Activated naive CD4-positive, alpha-beta T cell treated with anti-CD3 and anti-CD28 coated beads, Interleukin-2, amount 50 U/mL, for 72 hours (primary cell): ENCODE data around the gene MAPKAPK3. TPM values are rescaled to one million over a fixed set of nuclear protein-coding genes. Genes with fewer than 3 reads are reported as not detected.
A peak's percentile ranks its signal among the peaks of the same experiment; 100 is the strongest.

Experiments used
- ATAC-seq, 2 donors: fragments of 150-1000 bp; cut with Tn5 transposase; 2 replicates each; pipeline ENCODE4 v1.10.0; 2021; ENCODE audit warnings: mild to moderate bottlenecking in 2 of 2, moderate library complexity in 2 of 2
- DNase-seq, 2 donors: peaks; one replicate each; pipeline ENCODE4 v3.0.0; 2021 to 2022; ENCODE audit warnings: low spot score in 2 of 2
- H3K27ac Mint-ChIP-seq, 2 donors: one replicate each; pipeline ENCODE4 v1.8.0; 2022; ENCODE audit warnings: mild to moderate bottlenecking in 2 of 2, mixed read lengths in 2 of 2
- H3K36me3 Mint-ChIP-seq, 2 donors: one replicate each; pipeline ENCODE4 v1.8.0; 2022; ENCODE audit warnings: mixed read lengths in 2 of 2
- H3K9me3 Mint-ChIP-seq, 2 donors: one replicate each; pipeline ENCODE4 v1.8.0; 2022; ENCODE audit warnings: mixed read lengths in 2 of 2
- total RNA-seq, 2 donors: library from RNA; stranded (reverse); gene quantifications; one replicate each; pipeline ENCODE4 v1.2.3, GENCODE V29; 2022

The MAPKAPK3 gene
- total RNA-seq, 2 donors from 2014 or later = 94.3 to 153 TPM

- no peak for DNase-seq
Observed at GRCh38 chr3:50602595-50603191, 14.3 kb upstream of the MAPKAPK3 start.

DNA sequence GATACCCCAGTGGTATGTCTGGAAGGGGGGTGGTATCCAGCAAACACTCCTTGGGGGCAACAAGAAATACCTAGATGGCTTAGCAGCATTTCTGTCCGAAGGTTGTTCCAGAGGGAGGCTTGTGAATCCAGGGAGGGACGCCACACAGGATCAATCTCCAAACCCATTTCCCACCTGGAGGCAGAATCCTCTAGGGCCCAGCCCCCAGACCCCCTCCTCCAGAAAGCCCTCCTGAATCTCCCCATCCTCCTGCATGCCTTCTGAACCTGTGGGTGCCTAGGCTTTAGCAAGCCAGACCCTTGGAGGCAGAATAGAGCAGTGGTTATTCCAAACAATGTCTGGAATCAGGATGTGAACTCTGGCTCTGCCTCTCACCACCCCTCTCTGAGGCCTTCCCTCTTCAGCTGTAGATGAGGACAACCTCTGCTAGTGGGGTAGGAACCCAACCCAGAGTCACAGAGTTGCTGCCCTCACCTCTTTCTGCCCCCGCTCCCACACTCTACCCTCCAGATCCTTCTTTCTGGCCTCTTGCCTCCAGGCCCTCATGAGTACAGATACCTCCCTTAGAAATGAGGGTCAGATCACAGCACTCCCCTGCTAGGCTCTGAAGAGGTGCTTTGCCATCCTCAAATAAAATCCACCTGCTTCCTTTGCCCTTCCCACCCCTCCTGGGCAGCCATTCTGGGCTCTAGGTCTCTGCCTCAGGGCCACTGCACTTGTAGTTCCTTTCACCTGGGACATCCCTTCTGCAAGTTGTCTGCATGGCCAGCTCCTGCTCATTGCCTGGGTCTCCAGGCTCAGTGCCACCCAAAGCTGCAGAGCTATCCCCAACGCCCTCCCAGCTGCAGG is 13.5 kb upstream of the MAPKAPK3 start:
- no peak for ATAC-seq
- no peaks in the 10 kb centered on the region for H3K9me3 Mint-ChIP-seq
- H3K27ac Mint-ChIP-seq = peak overlapping the region; percentile 98 to 99
- no peak for DNase-seq
- H3K36me3 Mint-ChIP-seq = peaks cover 59 to 76% of the 10 kb centered on the region in 2 donors

More at GRCh38 chr3:50602595-50603191, 14.3 kb upstream of the MAPKAPK3 start:
- peak in 1 of 2 donors; percentile 12 for ATAC-seq
- Mint-ChIP-seq H3K27ac (peak overlapping the region; percentile 98 to 99), H3K36me3 (peaks cover 59 to 72% of the 10 kb centered on the region in 2 donors), H3K9me3 (no peaks in the 10 kb centered on the region)

DNA sequence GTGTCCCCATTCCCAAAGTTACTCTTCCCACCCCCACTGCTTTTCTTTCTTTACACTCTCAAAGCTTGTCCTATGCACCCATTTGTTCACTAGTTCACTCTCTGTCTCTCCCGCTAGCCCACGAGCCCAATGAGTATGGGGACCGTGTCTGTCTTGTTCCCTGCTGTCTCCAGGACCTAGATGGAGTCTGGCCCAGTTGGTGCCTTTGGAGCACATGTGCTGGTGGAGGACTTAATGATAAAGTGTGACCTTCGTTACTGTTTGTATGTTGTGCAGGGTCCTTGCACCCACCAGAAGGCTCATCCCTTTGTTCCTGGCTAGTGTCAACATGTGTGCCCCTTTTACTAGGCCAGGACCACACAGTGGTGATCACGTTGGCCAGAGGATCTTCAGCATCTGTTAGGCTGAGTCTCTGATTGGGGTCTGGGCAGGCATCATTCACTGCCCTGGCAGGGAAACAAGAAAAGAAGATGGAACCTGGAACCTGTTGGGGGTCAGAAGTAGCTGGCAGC is 12.8 kb upstream of the MAPKAPK3 start:
- no peak for ATAC-seq

DNA sequence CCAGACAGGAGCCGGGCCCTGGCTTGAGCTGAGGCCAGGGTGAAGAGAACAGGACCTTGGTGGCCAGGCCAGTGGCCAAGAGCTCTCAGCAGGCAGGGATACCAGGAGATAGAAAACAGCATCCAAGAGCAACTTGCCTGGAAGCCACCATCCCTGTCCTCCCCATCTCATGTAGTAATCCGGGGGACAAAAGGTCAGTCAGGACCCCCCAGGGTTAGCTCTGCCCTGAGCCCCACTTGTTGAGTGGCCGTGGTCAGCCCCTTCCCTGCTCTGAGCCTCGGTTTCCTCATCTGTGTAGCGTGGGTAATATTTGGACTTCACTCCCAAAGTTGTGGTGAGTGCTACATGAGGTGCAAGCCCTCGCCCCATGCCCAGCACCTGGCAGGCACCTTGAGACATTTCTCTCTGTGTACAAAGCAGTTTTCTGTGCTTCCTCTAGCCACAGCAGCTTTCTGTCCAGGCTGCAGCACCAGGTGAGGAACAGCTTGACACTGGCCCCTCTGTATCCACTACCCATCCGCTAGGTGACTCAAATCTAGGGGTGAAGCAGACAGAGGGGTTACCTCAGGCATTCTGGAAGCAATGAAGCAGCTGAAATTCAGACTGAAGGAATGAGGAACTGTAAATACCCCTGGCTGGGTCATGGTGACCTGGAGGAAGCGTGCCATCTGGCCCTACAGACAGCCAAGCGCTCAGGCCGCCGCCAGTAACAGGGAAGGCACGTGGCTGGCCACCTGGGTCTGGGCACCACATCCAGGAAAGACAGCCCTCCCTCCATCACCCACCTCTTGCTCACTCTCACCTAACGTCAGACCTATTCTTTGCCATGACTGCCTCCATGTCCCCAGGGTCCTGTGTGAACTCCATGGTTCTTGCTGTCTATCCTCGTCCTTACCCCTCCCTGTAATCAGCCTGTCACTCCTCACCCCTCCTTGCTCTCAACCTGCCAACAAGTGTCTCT is 12.0 kb upstream of the MAPKAPK3 start:
- DNase-seq = no peak
- Mint-ChIP-seq H3K27ac (peak overlapping the region; percentile 98 to 99), H3K9me3 (no peaks in the 10 kb centered on the region), H3K36me3 (peaks cover 68 to 76% of the 10 kb centered on the region in 2 donors)
- no peak for ATAC-seq

More for the DNA sequence above, 12.8 kb upstream of the MAPKAPK3 start:
- no peak for DNase-seq
- H3K9me3 Mint-ChIP-seq = no peaks in the 10 kb centered on the region
- H3K36me3 Mint-ChIP-seq = peaks cover 63 to 76% of the 10 kb centered on the region in 2 donors
- H3K27ac Mint-ChIP-seq = peak overlapping the region; percentile 98 to 99

- ATAC-seq (no peak), DNase-seq (no peak)
- H3K36me3 Mint-ChIP-seq = peaks cover 74 to 82% of the 10 kb centered on the region in 2 donors
- no peaks in the 10 kb centered on the region for H3K9me3 Mint-ChIP-seq
- peak overlapping the region; percentile 98 to 99 for H3K27ac Mint-ChIP-seq
Observed at GRCh38 chr3:50605901-50606326, 11.0 kb upstream of the MAPKAPK3 start.

DNA sequence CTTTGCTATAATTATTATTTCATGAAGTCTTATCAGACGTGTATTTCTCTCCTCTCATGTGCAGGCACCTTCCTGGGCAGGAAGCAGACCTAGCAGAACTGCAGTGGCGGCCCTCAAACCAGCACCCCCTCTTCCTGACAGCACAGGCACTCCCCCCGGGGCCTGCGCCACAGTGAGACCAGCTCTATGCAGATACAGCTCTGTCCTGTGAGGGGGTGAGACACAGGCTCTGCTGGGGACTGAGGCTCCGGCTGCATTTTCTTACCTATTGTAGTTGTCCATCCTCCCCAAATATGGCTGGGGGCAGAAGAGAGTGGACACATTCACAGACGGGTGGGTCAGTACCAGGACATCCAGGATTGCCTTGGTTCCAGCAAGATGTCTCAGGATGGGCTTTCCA is 10.4 kb upstream of the MAPKAPK3 start:
- ATAC-seq (no peak), DNase-seq (peak in 1 of 2 donors; percentile 53)
- Mint-ChIP-seq H3K27ac (peak overlapping the region; percentile 98 to 99), H3K9me3 (no peaks in the 10 kb centered on the region), H3K36me3 (peaks cover 80 to 85% of the 10 kb centered on the region in 2 donors)

DNA sequence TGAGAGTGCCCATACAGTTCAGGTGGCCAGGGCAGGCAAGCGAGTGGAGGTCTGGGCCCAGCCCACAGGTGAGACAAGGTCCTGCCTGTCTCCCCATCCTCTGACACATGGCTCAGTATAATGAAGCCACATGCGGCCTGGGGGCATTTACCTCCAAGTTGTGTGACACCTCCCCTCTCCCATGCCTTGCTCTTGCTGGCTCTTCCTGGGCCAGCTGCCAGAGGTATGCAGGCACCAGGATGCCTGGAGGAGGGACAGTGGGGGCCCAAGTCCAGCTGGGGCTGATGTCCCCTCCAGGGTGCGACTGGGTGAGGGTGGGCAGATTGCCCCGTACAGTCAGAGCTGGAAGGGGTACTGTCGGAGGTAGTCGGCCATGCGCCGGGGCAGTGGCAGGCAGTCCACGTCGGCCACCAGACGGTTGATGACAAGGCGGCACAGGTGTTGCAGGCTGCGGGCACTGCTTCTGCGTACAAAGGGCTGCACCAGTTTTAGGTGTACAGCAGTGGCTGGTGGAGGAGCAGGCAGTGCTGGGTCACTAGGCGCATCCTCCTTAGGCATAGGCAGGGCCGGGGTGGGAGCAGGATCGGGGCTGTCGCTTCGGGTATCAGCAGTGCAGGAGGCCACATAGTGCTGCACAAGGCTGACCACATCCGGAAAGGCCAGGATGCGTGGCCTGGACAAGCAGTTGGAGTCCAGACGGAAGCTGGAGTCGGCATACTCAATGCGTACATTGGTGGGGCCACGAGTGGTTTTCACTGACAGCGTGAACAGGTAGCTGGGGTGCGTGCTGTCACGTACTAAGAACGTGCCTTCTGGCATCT is 9.5 kb upstream of the MAPKAPK3 start:
- Mint-ChIP-seq H3K36me3 (peaks cover 89 to 92% of the 10 kb centered on the region in 2 donors), H3K9me3 (no peaks in the 10 kb centered on the region), H3K27ac (peak overlapping the region; percentile 98 to 99)
- ATAC-seq (no peak), DNase-seq (peak in 1 of 2 donors; percentile 71)

DNA sequence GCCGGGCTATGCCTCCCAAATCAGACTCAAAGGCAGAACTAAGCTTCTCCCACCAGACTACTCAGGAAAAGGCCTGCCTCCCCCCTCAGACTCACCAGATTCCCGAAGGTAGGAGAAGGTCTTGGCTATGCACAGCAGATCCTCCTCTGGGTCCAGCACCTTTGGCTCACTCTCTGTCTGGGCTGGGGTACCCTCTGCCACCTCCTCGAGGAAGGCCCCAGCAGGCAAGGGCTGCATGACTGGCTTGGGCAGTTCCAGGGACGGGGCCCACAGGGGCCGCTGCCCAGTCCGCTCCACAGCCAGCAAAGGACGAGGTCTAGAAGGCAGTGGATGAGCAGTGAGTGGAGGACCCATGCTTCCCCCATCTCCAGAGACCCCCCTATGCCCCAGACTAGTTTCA is 8.7 kb upstream of the MAPKAPK3 start:
- ATAC-seq (no peak), DNase-seq (no peak)
- no peaks in the 10 kb centered on the region for H3K9me3 Mint-ChIP-seq
- H3K36me3 Mint-ChIP-seq = peaks cover 90 to 93% of the 10 kb centered on the region in 2 donors
- H3K27ac Mint-ChIP-seq = peak overlapping the region; percentile 98 to 99

- ATAC-seq (no peak), DNase-seq (no peak)
- peak overlapping the region; percentile 98 to 99 for H3K27ac Mint-ChIP-seq
- peaks cover 90 to 95% of the 10 kb centered on the region in 2 donors for H3K36me3 Mint-ChIP-seq
- no peaks in the 10 kb centered on the region for H3K9me3 Mint-ChIP-seq
Observed at GRCh38 chr3:50609071-50609762, 7.7 kb upstream of the MAPKAPK3 start.

DNA sequence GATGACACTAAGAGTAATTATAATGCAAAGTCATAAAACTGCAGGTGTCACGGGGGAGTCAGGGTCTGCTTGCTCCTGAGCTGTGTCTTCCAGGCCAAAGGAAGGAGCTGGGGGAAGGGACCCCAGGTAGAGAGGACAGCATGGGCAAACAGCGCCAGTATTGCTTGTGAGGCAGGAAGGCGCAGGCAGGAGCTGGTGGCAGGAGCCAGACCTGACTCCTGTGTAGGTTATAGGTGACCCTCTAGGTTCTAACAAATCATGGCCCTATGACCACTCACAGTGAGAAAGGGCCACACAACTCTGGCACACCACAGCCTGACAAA is 7.2 kb upstream of the MAPKAPK3 start:
- peak overlapping the region; percentile 98 to 99 for H3K27ac Mint-ChIP-seq
- no peaks in the 10 kb centered on the region for H3K9me3 Mint-ChIP-seq
- no peak for DNase-seq
- no peak for ATAC-seq
- peaks cover 85 to 91% of the 10 kb centered on the region in 2 donors for H3K36me3 Mint-ChIP-seq

- peaks cover 79 to 85% of the 10 kb centered on the region in 2 donors for H3K36me3 Mint-ChIP-seq
- no peak for DNase-seq
- no peaks in the 10 kb centered on the region for H3K9me3 Mint-ChIP-seq
- H3K27ac Mint-ChIP-seq = peak overlapping the region; percentile 98 to 99
- peak in 1 of 2 donors; percentile 6 for ATAC-seq
Observed at GRCh38 chr3:50610181-50610971, 6.6 kb upstream of the MAPKAPK3 start.

- H3K27ac Mint-ChIP-seq = peak overlapping the region; percentile 98 to 99
- H3K36me3 Mint-ChIP-seq = peaks cover 72 to 79% of the 10 kb centered on the region in 2 donors
- ATAC-seq = no peak
- H3K9me3 Mint-ChIP-seq = no peaks in the 10 kb centered on the region
- no peak for DNase-seq
Observed at GRCh38 chr3:50610992-50611463, 5.9 kb upstream of the MAPKAPK3 start.

DNA sequence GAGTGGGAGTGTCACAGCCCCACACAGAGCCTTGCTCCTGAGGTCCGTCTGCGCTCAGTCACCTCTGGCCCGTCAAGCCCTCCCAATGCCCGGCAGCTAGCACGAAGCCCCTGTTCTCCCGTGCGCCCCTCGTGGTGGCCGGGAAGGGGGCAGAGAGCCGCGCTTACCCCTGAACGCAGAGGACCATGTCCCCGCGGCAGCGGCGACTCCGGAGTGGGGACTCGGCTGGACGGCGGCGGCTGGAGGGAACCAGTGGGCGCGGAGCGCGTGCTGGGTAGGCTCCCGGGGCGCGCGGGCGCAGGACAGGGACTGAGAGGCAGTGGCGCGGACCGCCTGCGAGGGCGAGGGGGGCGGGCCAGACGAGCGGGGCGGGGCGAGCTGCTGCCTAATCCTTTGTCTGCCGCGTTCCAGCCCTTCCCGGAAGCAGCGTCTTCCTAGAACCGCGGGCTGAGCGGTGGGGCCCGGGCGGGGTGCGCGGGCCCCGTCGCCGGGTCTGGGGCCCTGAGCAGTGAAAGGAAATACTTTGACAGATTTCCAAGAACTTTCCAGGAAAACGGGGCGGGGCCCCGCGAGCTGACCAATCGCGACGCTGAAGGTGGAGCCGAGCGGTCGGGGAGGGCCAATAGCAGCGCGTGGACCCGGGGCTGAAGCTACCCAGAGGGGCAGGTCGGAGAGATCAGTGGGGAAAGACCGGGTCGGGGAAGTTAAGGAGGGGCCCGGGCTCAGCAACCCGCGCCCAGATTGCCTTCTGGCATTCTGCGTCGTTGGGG is 5.3 kb upstream of the MAPKAPK3 start, which contains the start of gene CISH:
CISH (minus strand) TSS at position 311 of the 770 bp plus-strand sequence; CDS start at position 187, 124 bp downstream.
- Mint-ChIP-seq H3K9me3 (no peaks in the 10 kb centered on the region), H3K36me3 (peaks cover 66 to 78% of the 10 kb centered on the region in 2 donors), H3K27ac (peak within 1 kb of the TSS; percentile 98 to 99)
- ATAC-seq (peak; percentile 77 to 80), DNase-seq (peak; percentile 98 to 99)
